22Rv1 (cell line): Measurements from ENCODE around the gene PFDN6.

Source experiments
- CTCF ChIP-seq: fragments of 450-650 bp; IDR thresholded peaks from 2 replicates; pipeline ENCODE4 v1.5.1; 2017; ENCODE audit warnings: mild to moderate bottlenecking
- ZFX ChIP-seq: fragments of 450-650 bp; IDR thresholded peaks from 2 replicates; pipeline ENCODE4 v1.6.1; 2017; ENCODE audit warnings: antibody characterized with exemption, borderline replicate concordance

GRCh38 chr6:33314515-33314942 lies 25.1 kb downstream of the PFDN6 start:
- TF ChIP-seq CTCF = no peak
- no peak for TF ChIP-seq ZFX
